Measurements from ENCODE around the gene PRSS2. TPM values are rescaled to one million over a fixed set of nuclear protein-coding genes. Genes with fewer than 3 reads are reported as not detected.
"Not testable (repeated sequence)": the region's sequence is repeated elsewhere in the genome, so short reads cannot be mapped to it uniquely, and the experiment has no call there.

Gene PRSS2
- total RNA-seq, 2 donors from 2014 or later, result 0.76 TPM; not detected in 1

DNA sequence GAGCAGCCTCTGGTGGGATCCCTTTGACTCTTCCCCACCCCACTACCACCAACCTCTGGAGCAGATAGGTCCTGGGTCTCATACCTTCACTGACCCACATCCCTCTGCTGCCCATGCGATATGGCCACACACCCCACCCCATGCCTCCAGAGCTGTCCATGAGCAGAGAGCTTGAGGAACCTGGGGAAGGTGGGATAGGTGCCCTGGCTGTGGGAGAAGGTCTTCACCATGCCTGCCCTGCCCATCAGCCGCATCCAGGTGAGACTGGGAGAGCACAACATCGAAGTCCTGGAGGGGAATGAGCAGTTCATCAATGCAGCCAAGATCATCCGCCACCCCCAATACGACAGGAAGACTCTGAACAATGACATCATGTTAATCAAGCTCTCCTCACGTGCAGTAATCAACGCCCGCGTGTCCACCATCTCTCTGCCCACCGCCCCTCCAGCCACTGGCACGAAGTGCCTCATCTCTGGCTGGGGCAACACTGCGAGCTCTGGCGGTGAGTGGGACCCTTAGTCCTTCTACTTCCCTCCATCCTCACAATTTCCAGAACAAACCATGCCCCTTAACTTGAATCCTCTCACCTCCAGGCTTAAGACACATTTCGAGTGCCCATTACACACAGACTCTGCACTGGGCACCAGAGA is 19.1 kb upstream of the PRSS2 start:
- H3K4me1 Mint-ChIP-seq (ENCODE audit: low read depth in 2 of 2), result peaks cover 5 to 11% of the 10 kb centered on the region in 2 donors
- not testable (repeated sequence) for H3K4me3 Mint-ChIP-seq; DNase-seq (ENCODE audit: low spot score); H3K36me3 Mint-ChIP-seq; H3K27me3 Mint-ChIP-seq; H3K27ac Mint-ChIP-seq; H3K9me3 Mint-ChIP-seq
- peak in 1 of 2 donors; percentile 21 for ATAC-seq

DNA sequence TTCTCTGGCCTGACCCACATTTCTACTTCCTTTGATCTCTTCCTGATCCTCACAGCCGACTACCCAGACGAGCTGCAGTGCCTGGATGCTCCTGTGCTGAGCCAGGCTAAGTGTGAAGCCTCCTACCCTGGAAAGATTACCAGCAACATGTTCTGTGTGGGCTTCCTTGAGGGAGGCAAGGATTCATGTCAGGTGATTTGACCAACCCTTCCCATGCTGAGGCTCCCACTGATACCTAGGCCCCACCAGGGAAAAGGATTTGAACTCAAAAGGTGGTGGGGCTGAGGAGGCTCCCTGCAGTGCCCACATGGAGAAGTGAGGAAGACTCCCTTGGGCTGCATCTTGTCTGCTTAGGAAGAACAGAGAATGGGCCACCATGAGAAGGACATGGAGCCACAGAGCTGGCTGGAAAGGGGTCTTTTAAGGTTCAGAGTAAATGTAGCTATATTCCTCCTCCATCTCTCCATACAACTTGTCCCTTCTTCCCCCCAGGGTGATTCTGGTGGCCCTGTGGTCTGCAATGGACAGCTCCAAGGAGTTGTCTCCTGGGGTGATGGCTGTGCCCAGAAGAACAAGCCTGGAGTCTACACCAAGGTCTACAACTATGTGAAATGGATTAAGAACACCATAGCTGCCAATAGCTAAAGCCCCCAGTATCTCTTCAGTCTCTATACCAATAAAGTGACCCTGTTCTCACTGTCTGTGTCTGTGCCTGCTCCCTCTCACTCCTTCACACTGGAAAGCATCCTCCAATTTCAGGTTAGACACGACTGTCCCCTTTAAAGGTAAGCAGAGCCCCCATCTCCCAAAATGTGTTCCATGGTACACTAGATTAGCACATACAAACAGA is 18.2 kb upstream of the PRSS2 start:
- DNase-seq (ENCODE audit: low spot score), result no peak
- H3K4me1 Mint-ChIP-seq (ENCODE audit: low read depth in 2 of 2), result peaks cover 5 to 11% of the 10 kb centered on the region in 2 donors
- no peak for ATAC-seq
- no peaks in the 10 kb centered on the region for H3K36me3 Mint-ChIP-seq
- H3K4me3 Mint-ChIP-seq, result no peak overlapping the region
- no peak overlapping the region for H3K27ac Mint-ChIP-seq
- no peaks in the 10 kb centered on the region for H3K9me3 Mint-ChIP-seq
- peaks cover 0 to 3% of the 10 kb centered on the region in 2 donors for H3K27me3 Mint-ChIP-seq

DNA sequence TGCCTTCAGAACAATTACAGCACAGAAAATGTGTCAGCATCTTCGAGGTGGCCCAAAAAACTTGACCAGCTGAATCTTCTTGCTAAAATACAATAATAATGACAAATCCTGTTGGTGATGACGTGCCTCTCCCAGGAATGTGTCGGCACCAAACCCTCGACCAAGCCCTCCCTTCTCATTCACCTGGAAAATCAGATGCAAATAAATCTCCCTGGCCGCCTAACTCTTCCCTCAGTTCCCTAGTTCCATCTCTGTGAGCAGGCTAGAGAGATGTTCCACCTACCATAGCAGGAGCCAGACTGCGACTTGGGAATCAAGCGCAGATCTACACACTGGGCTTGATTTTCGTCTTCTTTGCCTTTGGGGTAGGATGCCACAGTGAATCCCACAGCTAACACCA is 17.4 kb upstream of the PRSS2 start:
- H3K36me3 Mint-ChIP-seq, result no peaks in the 10 kb centered on the region
- no peak for ATAC-seq
- H3K9me3 Mint-ChIP-seq, result no peaks in the 10 kb centered on the region
- no peak for DNase-seq (ENCODE audit: low spot score)
- H3K4me3 Mint-ChIP-seq, result no peak overlapping the region
- peaks cover 0 to 3% of the 10 kb centered on the region in 2 donors for H3K27me3 Mint-ChIP-seq
- peaks cover 5 to 8% of the 10 kb centered on the region in 2 donors for H3K4me1 Mint-ChIP-seq (ENCODE audit: low read depth in 2 of 2)
- no peak overlapping the region for H3K27ac Mint-ChIP-seq

DNA sequence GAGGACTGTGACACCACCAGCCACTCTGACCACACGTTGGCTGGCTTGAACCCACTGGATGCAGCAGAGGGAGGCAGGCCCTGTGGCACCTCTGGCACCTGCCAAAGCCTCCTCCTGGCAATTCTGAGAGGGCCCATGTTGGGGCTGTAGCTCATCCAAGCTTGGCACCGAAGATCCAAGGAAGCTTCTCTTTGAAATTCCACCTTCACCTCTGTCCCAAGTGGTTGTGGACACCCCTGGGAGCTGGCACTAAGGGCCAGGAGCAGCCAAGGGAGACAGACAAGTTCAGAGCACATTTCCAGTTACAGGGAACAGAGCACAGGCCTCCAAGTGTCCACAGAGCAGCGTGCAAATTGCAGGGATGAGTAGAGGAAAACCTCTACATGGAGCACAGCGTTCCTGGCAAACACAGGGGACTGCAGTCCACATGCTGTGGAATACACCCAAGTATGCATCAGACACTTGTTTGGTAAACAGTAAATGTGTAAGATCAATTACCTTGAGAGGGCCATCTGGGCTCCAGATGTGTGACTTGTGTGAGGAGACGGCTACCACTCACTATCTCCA is 16.8 kb upstream of the PRSS2 start:
- H3K27ac Mint-ChIP-seq; H3K27me3 Mint-ChIP-seq; ATAC-seq; H3K4me1 Mint-ChIP-seq (ENCODE audit: low read depth in 2 of 2); H3K4me3 Mint-ChIP-seq; H3K9me3 Mint-ChIP-seq; H3K36me3 Mint-ChIP-seq; DNase-seq (ENCODE audit: low spot score): not testable (repeated sequence)

DNA sequence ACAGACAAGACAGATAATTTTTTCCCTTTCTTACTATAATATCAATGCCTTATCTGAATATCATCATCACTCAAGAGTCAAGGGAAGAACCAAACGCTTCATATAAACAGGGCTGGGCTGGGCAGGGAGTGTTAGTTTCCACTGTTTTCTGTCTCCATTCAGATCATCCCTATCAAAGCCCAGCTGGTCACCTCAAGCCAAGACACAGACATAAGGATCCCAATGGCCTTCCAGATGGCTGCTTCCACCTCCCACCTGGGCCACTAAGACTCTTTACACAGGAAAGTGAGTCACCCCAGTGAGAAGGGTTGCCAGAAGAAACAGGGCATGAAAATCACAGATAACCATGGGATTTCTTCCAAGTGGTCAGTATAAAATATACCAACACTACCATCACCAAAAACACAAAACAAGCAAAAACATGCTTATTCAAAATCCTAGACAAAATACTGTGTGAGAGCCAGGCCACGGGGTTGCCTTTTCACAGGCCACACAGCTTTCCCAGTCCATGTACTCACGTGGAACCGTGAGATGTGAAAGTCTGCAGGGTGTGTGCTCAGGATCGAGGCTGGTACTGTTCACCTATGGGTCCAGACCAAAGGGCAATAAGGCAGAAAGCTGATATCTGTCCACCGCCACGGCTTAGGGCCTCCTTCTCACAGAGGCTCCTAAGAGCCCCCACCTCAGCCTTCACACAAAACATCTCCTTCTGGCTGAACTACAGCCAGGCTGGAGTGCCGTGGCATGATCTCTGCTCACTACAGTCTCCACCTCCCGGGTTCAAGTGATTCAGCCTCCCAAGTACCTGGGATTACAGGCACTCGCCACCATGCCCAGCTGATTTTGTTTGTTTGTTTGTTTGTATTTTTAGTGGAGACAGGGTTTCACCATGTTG is 15.8 kb upstream of the PRSS2 start:
- H3K4me1 Mint-ChIP-seq (ENCODE audit: low read depth in 2 of 2), result peaks cover 5 to 7% of the 10 kb centered on the region in 2 donors
- no peaks in the 10 kb centered on the region for H3K27me3 Mint-ChIP-seq
- no peak overlapping the region for H3K4me3 Mint-ChIP-seq
- no peak for DNase-seq (ENCODE audit: low spot score)
- no peaks in the 10 kb centered on the region for H3K36me3 Mint-ChIP-seq
- no peak for ATAC-seq
- H3K27ac Mint-ChIP-seq, result no peak overlapping the region
- no peaks in the 10 kb centered on the region for H3K9me3 Mint-ChIP-seq

DNA sequence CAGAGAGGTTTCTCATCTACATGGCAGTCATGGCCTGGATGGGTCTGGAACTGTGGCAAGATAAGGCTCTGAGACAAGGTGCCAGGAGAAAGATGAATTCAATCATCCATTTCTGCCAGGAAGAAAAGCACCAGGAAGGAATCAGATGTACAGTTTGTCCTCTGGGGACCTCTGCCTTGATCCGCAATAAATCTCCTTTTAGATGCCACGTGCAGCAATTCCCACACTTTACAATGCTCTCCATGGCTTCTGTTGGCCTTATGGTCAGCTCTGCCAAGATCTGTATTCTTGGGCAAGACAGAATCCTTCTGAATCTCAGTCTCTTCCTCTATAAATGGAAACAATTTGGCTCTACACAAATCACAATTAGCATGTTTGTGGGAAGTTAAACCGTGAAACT is 12.5 kb upstream of the PRSS2 start:
- not testable (repeated sequence) for H3K9me3 Mint-ChIP-seq; H3K4me3 Mint-ChIP-seq; DNase-seq (ENCODE audit: low spot score); H3K4me1 Mint-ChIP-seq (ENCODE audit: low read depth in 2 of 2); H3K27ac Mint-ChIP-seq; ATAC-seq; H3K36me3 Mint-ChIP-seq; H3K27me3 Mint-ChIP-seq

DNA sequence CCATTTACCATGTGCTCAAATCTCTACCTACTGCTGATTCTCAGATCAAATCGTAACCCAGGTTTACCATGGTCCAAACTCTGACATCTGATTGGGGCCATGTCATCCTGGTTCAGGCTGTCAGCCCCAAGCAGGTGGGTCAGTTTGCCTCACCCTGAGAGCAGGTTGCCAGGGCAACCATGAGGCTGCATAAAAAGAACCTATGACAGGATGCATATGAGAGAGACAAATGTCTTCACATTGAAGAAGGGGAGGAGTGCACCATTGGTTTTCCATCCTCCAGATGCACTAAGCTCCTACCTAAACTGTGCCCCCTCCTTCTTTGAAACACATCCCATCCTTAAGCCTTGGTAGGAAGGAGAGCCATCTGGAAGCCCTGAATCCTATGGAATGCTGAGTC is 11.3 kb upstream of the PRSS2 start:
- H3K27ac Mint-ChIP-seq, result no peak overlapping the region
- no peak overlapping the region for H3K4me3 Mint-ChIP-seq
- no peaks in the 10 kb centered on the region for H3K36me3 Mint-ChIP-seq
- H3K27me3 Mint-ChIP-seq, result no peaks in the 10 kb centered on the region
- no peaks in the 10 kb centered on the region for H3K9me3 Mint-ChIP-seq
- DNase-seq (ENCODE audit: low spot score) (no peak), ATAC-seq (no peak)
- peaks cover 5% of the 10 kb centered on the region in 2 donors for H3K4me1 Mint-ChIP-seq (ENCODE audit: low read depth in 2 of 2)

DNA sequence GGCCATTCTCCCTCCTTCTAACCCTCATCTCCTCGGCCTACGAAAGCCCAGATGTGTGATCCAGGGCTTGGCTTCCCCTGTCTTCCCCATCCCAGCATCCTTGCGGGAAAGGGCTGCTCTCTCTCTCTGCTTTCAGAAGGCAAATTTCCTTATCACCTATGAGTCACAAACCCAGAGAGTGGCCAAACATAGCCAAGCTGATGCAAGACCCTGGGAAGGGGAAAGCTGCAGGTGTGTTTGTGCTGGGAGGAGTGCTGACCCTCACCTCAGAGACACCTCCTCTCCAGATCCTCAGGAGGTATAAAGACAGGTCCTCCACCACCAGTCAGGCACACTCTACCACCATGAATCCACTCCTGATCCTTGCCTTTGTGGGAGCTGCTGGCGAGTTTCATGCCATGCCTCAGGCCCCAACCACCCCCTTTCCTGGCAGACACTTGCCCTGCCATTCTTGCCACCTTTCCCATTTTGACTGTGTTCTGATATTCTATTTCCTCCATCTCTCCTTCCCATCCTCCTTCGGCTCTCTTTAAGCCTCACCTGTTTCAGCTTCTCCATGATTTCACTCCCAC is 10.6 kb upstream of the PRSS2 start:
- Mint-ChIP-seq H3K36me3 (no peaks in the 10 kb centered on the region), H3K4me1 (ENCODE audit: low read depth in 2 of 2) (peaks cover 0 to 5% of the 10 kb centered on the region in 2 donors), H3K27me3 (no peaks in the 10 kb centered on the region), H3K9me3 (no peaks in the 10 kb centered on the region), H3K27ac (no peak overlapping the region), H3K4me3 (no peak overlapping the region)
- DNase-seq (ENCODE audit: low spot score), result no peak
- no peak for ATAC-seq

DNA sequence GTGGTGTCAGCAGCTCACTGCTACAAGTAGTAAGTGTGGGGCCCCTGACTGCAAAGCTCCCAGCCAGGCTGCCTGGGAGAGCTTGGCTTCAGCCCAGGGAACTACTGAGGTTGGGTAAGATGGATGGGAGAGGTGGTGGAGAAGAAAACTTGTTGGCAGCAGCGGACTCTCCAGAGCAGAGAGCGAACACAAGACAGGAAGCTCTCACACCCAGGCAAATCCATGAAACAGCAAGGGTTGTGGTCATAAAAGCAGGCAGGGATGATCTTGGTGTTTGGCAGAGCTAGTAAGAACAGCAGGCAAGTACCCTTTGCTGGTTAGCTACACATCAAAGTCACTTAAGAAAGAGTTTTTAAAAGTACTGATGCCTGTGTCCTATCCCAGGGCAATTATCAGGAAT is 9.2 kb upstream of the PRSS2 start:
- not testable (repeated sequence) for H3K9me3 Mint-ChIP-seq; H3K4me1 Mint-ChIP-seq (ENCODE audit: low read depth in 2 of 2); H3K4me3 Mint-ChIP-seq; ATAC-seq; H3K27ac Mint-ChIP-seq; H3K27me3 Mint-ChIP-seq; H3K36me3 Mint-ChIP-seq; DNase-seq (ENCODE audit: low spot score)

DNA sequence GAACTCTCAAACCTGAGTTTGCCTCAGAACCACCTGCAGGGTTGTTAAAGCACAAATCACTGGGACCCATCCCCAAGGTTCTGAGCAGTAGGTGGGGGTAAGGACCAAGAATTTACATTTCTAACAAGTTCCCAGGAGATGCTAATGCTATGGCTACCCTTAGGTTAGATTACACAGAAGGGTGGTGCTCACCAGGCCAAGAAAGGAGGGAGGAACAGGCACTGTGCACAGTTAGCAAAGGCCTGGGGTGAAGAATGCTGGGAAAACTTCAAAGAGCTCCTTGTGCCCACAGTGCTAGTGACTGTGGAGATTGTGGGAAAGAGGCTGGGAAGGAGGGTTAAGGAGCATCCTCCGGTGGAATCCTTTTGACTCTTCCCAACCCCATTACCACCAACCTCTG is 8.7 kb upstream of the PRSS2 start:
- no peak overlapping the region for H3K4me3 Mint-ChIP-seq
- H3K27ac Mint-ChIP-seq, result no peak overlapping the region
- H3K27me3 Mint-ChIP-seq, result no peaks in the 10 kb centered on the region
- no peaks in the 10 kb centered on the region for H3K9me3 Mint-ChIP-seq
- DNase-seq (ENCODE audit: low spot score), result no peak
- peaks cover 0 to 5% of the 10 kb centered on the region in 2 donors for H3K4me1 Mint-ChIP-seq (ENCODE audit: low read depth in 2 of 2)
- no peak for ATAC-seq
- no peaks in the 10 kb centered on the region for H3K36me3 Mint-ChIP-seq

DNA sequence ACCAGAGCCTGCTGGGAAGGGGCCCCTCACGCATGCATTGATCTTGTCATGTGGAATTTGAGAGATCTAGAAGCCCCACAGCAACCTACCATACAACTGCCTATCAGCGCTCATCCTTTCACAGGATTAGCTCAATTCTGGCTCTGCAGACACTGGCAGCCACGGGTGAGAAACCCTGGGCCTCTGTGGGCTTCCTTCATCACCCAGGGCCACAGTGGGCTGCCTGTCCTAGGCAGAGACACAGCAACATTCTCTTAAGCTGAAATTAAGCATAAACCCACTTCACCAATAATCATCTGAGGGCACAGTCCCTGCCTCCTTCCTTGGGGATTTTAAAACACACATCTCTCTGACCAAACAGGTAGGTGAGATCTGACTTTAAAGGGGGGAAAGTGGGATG is 3.3 kb upstream of the PRSS2 start:
- no peaks in the 10 kb centered on the region for H3K27me3 Mint-ChIP-seq
- no peak overlapping the region for H3K27ac Mint-ChIP-seq
- ATAC-seq, result no peak
- H3K36me3 Mint-ChIP-seq, result no peaks in the 10 kb centered on the region
- no peak for DNase-seq (ENCODE audit: low spot score)
- no peaks in the 10 kb centered on the region for H3K9me3 Mint-ChIP-seq
- H3K4me3 Mint-ChIP-seq, result no peak overlapping the region
- peaks cover 10 to 19% of the 10 kb centered on the region in 2 donors for H3K4me1 Mint-ChIP-seq (ENCODE audit: low read depth in 2 of 2)

DNA sequence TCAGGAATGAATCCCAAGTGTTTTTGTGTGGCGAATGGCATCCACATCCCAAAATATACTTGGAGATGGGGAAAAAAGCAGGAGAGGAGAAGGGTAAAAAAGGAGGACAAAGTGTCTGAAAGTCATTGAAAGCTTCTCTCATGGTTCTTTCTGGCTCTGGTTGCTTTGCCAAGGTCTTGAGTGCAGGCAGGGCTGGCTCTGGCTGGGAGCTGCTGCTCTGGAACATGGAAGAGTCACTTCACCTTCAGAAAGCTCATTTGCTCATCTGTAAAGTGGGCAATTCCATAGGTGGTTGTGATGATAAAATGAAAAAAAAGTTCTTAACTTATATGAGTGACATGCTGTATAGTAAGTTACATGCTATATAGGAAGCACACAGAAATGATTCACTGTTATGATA is 2.9 kb upstream of the PRSS2 start:
- ATAC-seq (no peak), DNase-seq (ENCODE audit: low spot score) (no peak)
- Mint-ChIP-seq H3K4me3 (no peak overlapping the region), H3K9me3 (no peaks in the 10 kb centered on the region), H3K27me3 (no peaks in the 10 kb centered on the region), H3K36me3 (no peaks in the 10 kb centered on the region), H3K4me1 (ENCODE audit: low read depth in 2 of 2) (peaks cover 10 to 19% of the 10 kb centered on the region in 2 donors), H3K27ac (no peak overlapping the region)

DNA sequence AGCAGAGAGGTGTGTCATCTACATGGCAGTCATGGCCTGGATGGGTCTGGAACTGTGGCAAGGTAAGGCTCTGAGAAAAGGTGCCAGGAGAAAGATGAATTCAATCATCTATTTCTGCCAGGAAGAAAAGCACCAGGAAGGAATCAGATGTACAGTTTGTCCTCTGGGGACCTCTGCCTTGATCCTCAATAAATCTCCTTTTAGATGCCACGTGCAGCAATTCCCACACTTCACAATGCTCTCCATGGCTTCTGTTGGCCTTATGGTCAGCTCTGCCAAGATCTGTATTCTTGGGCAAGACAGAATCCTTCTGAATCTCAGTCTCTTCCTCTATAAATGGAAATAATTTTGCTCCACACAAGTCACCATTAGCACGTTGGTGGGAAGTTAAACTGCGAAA is 1.9 kb upstream of the PRSS2 start:
- H3K9me3 Mint-ChIP-seq; H3K36me3 Mint-ChIP-seq; ATAC-seq; H3K27me3 Mint-ChIP-seq; H3K27ac Mint-ChIP-seq; DNase-seq (ENCODE audit: low spot score); H3K4me3 Mint-ChIP-seq: not testable (repeated sequence)
- peaks cover 10 to 22% of the 10 kb centered on the region in 2 donors for H3K4me1 Mint-ChIP-seq (ENCODE audit: low read depth in 2 of 2)

Measured in natural killer cell treated with Interleukin-12 subunit alpha and Interleukin-12 subunit beta and Interleukin-15 and Interleukin-18, amount 100 ng/mL, for 72 hours (primary cell).